Measurements from ENCODE around the gene PLXDC2.

Gene PLXDC2

GRCh38 chr10:20271490-20271889 lies 455.3 kb downstream of the PLXDC2 start:
- DNase-seq (ENCODE audit: insufficient read length, low spot score): no peak
- TF ChIP-seq CTCF (IDR thresholded peaks at IDR 0.05; ENCODE audit: insufficient read depth, missing control alignments): no peak
- no peak for FAIRE-seq

GRCh38 chr10:20272608-20273007 lies 456.4 kb downstream of the PLXDC2 start:
- DNase-seq (ENCODE audit: insufficient read length, low spot score) (no peak), FAIRE-seq (no peak)
- no peak for TF ChIP-seq CTCF (IDR thresholded peaks at IDR 0.05; ENCODE audit: insufficient read depth, missing control alignments)

DNA sequence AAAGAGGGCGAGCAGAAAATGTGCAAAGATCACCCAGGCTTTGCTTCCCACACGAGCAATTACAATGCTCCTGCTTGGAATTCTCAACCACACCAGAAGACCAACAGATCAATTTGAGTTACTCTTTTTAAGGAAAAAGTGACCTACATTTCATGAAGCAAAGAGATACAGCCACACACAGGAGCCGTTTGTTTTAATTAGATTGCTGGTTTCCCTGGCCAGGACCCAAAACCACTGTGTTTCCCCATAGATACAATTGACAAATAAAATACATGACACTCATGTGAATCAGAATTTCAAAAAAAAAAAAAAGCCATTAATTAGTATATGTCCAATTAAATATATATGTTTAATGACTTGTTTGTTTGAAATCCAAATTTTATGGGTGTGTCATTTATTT lies 458.3 kb downstream of the PLXDC2 start:
- no peak for TF ChIP-seq CTCF (IDR thresholded peaks at IDR 0.05; ENCODE audit: insufficient read depth, missing control alignments)
- no peak for FAIRE-seq
- no peak for DNase-seq (ENCODE audit: insufficient read length, low spot score)

- DNase-seq (ENCODE audit: insufficient read length, low spot score) (no peak), FAIRE-seq (no peak)
- no peak for TF ChIP-seq CTCF (IDR thresholded peaks at IDR 0.05; ENCODE audit: insufficient read depth, missing control alignments)
Measured at GRCh38 chr10:20276127-20276979, 460.1 kb downstream of the PLXDC2 start.

- no peak for FAIRE-seq
Measured at GRCh38 chr10:20277820-20278219, 461.6 kb downstream of the PLXDC2 start.

DNA sequence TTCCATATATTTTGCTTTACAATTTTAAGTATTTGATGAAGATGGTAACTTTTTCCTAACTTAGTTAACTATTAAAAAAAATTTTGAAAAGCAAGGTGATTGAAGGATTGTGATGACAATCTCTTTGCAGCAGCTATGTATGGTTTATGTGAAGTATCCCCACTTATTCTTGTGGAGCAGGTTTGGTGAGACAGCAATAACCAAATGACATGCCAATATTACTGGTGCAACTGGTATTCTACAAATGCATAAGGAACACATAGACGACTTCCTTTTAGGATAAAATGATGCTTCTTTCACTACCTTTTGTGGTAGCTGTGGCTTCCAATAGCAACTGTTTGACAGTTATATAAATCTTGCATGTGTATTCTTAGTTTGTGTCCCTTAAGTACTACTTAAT lies 465.3 kb downstream of the PLXDC2 start:
- FAIRE-seq: no peak
- TF ChIP-seq CTCF (IDR thresholded peaks at IDR 0.05; ENCODE audit: insufficient read depth, missing control alignments): no peak
- DNase-seq (ENCODE audit: insufficient read length, low spot score): no peak

More at GRCh38 chr10:20277820-20278219, 461.6 kb downstream of the PLXDC2 start:
- TF ChIP-seq CTCF (IDR thresholded peaks at IDR 0.05; ENCODE audit: insufficient read depth, missing control alignments): no peak
- no peak for DNase-seq (ENCODE audit: insufficient read length, low spot score)

DNA sequence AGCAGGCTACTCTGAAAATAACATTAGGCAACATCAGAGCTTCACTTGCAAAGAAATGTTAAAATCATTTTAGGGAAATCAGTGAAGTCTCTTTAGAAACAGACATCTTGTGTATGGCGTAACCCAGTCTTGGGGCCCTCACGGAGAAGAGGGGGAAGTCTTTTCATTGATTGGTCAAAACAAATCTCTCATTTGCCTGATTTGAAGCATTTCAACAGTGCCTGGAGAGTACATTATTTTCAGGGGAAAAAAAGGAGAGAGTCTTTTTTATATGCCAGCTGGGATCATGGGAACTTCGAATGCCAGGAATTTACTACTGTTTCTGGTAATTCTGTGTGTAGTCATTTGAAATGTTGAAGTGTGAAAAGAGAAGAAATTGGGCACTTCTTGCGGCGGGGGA lies 471.4 kb downstream of the PLXDC2 start:
- DNase-seq (ENCODE audit: insufficient read length, low spot score) (no peak), FAIRE-seq (no peak)
- no peak for TF ChIP-seq CTCF (IDR thresholded peaks at IDR 0.05; ENCODE audit: insufficient read depth, missing control alignments)

All from D721Med (cell line).